HG02885 (cell line): ENCODE results near the gene SDHC.
A peak's percentile ranks its signal among the peaks of the same experiment; 100 is the strongest.

ENCODE experiments used
- ATAC-seq: cut with Tn5 transposase; IDR thresholded peaks from one replicate; pipeline ENCODE4 v1.9.1; 2021; ENCODE audit warnings: mild to moderate bottlenecking; ENCODE audit not compliant: unreplicated experiment, poor library complexity

SDHC gene, protein sequence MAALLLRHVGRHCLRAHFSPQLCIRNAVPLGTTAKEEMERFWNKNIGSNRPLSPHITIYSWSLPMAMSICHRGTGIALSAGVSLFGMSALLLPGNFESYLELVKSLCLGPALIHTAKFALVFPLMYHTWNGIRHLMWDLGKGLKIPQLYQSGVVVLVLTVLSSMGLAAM

DNA sequence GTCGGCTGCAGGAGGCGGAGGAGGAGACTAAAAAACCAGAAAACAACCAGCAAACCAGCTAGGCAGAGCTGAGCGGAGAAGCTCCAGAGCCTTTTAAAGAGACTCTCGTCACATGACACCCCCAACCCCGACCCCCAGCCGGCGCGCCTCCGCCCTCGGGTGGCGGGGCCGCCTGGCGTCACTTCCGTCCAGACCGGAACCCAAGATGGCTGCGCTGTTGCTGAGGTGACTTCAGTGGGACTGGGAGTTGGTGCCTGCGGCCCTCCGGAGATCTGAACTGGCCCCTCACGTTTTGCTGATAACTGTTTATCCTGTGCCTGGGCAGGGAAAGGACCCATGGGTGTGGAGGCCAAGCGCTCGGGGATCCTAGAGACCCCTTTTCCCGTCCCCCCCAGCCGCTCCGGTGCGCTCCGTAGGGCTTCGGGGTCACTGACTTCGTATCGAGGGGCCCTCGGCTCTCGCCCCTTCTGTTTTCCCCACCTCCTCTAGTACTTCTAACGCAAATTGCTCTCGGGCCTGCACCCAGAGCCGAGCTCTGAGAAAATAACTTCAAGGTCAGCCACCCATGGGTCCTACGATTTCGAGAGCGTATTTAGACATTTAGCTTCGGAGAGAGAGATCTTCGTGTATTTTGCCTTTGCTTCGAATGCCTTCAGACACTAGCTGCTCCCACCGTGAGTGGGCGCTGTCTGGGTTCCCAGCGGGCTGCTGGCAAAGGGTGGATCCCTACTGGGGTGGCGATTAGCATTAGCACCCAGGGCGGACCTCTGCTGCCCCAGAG is at the start of gene SDHC:
Gene SDHC, plus strand, starts transcription at position 181 of the 781 bp plus-strand sequence. Its CDS starts 25 bp downstream, at position 206.
- ATAC-seq = peak; percentile 99

DNA sequence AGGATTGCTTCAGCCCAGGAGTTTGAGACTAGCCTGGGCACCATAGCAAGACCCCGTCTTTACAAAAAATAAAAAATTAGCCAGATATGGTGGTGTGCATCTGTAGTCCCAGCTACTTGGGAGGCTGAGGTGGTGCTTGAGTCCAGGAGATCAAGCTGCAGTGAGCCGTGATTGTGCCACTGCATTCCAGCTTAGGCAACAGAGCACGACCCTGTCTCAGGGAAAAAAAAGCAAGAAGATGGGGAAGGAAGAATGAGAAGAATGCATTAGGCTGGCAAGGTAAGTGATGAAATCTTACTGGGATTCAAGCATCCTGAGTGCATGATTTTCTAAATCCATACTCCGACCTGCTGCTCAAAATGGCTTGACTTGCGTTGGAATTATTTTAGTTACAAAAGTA is 48.9 kb upstream of the SDHC start:
- no peak for ATAC-seq

DNA sequence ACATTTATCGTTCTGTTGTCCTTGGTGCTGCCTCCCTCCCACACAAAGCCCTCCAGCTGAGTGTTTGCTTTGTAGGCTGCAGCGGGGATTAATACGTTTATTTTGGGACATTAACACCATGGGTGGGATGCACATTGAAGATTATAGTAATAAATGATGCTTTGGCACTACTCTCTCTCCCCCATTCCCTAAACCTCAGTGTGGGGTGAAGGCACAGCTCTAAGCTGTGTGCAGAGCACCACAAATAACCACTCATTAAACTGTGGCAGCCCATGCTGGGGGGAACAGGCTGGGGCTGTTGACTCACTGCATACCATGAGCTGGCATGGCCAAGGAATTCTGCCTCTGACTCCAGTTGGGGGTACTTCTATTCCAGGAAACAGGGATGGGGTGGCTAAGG is 48.0 kb upstream of the SDHC start:
- ATAC-seq = no peak

DNA sequence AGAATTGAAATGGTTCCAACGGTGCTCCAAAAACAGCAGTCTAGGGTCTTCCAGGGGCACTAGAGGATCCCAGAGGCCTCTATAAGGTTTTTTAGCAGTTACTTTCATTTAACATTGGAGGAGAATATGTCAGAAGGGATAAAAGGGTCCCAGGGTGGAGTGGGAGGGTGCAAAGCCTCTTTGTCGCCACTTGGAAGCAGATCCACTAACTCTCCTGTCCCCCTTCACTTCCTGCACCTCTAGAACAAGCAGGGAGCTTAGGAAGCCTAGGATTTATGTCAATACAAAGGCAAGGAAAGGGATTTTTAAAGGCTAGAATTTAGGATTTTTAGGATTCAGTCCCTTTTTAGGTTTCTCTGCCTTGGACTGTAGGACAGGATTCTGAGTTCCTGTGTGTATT is 47.3 kb upstream of the SDHC start:
- ATAC-seq = no peak

DNA sequence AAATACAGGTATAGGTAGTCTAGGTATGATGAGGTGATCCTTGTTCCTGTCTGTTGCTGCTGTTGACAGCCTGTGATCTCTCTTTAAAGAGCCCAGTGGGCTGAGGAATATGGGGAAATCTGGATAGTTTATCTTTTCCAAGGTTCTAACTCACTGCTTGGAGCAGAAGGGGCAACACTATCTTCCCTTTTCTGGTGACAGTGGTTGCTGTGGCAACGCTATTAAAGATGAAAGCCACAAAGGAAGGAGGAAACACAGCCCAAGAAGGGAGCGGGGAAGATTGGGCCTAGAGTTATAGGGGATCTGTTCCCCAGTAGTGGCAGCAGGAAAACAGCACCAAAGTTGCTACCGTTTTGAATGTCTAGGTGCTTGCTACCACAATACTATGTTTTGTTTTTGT is 46.9 kb upstream of the SDHC start:
- ATAC-seq = no peak

DNA sequence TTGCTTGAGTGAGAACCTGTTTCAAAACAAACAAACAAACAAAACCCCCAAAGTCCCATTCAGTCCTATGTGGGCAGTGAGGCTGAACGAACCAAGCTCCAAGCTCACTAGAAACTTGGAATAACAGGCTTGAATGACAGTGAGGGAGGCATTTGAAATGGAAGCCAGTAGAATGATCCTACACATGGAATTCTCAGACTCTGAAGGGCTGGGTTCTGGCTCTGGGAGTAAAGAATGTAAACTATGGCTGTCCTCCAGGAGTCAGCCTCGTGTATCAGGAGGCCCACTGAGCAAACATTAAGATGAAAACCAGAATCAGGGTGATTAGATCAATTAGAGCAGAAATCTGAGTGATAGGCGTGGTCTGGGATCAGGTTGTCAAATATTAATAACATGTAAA is 40.8 kb upstream of the SDHC start:
- no peak for ATAC-seq

DNA sequence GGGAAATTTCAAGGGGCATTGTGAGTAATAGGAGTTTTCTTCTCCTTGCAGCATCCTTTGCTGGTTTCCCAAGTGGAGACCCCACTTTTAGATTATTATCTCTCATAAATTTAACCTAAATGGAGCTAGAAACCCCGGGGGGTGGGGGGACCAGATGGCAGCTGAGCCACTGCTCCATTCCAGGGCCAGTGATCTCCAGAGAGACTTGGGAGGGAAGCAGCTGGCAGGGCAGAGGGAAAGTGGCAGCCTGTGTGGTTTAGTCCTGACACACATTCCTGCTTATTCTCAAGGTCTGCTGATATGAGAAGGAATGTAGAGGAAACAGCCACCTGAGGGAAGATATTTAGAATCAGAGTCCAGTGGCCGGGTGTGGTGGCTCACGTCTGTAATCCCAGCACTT is 39.3 kb upstream of the SDHC start:
- ATAC-seq = no peak

DNA sequence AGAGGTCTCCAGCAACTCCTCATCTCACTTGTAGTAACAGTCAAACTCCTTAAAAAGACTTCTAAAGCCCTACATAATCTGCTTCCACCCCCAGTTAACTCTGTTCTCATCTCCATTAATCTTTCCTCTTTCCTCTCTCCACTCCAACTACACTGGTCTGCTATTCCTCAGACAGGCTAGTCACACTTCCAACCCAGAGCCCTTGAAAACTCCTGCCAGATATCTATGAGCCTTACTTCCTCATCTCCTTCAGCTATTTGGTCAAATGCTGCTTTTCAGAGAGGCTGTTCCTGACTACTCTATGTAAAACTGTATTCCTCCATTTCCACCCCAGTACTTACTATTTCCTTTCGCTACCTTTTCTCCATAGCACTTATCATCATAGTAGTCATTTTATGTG is 31.2 kb upstream of the SDHC start:
- no peak for ATAC-seq

DNA sequence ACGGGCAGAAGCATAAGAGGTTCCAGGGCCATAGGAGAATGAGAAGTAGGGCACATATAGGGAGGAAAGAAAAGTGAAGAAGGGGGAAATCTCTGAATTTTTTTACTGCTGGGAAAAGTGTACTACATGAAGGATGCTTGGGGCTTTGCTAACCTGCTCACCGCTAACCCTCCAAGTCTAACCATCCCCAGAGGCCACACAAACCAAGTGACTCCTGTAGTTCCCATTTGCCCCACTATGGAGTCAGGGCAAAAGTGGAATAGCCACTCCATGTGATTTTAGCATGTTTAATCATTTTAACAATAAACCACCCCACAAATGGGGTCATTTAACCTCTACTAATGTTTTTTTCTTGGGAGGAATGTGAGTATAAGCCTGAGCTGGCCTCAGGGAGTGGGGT is 29.1 kb upstream of the SDHC start:
- no peak for ATAC-seq

DNA sequence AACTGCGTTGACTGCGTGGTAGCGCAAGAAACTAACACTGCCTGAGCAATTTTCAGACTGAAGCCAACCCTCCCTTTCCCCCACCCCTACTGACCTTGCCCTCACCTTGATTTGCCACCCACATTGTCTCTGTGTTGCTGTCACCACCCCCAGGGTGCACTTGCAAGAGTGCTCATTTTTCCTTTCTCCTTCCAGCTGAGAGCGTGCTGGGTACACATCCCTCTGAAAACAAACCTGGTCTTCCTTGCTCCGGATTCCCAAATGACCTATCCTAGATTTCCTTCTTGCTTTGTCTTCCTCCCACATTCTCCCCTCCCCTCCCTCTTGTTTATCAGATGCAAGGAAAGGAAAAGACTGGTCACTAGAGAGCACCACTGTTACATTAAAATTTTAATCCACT is 28.7 kb upstream of the SDHC start:
- no peak for ATAC-seq

DNA sequence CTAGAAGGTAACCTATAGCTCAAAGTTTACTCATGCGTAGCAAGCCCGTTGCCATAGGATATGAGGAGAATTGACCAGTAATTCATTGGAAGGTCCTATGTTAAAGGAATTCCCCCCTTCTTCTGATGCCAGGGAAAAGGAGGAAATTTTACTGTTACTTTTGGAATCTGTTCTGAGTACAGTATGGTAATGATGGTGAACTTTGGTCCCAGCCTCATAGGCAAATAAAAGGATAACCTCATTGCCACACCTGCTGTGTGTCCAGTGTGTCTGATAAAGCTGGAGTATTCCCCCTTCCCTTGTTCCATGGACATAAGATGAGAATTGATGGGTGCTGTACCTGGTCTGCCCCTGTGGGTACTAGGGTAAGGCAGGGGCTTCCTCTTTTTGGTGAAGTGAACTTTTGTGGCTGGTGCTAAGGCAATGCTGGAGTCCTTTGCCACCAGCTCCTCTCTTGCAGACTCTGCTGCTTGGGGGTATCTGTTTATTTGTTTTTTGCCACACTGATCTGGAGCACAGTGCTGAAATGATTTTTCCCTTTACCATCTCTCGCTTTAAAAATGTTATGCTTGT is 26.6 kb upstream of the SDHC start:
- no peak for ATAC-seq

DNA sequence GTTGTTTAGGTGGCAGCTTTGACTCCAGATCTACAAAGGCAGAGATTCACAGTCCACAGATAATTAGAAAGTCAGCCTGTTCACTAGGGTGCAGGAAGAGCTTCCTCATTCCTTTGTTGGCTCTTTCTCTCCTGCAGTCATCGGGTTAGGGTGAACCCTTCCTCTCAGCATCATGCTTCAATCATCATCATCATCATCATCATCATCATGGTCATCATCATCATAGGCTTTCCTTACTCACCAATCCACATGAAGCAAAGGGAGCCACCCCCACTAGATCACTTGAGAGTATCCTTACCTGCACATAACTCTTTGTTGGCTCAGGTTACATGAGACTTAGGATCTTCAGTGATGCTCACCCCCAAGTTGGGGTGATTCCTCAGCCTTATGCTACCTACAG is 23.4 kb upstream of the SDHC start:
- ATAC-seq = no peak

DNA sequence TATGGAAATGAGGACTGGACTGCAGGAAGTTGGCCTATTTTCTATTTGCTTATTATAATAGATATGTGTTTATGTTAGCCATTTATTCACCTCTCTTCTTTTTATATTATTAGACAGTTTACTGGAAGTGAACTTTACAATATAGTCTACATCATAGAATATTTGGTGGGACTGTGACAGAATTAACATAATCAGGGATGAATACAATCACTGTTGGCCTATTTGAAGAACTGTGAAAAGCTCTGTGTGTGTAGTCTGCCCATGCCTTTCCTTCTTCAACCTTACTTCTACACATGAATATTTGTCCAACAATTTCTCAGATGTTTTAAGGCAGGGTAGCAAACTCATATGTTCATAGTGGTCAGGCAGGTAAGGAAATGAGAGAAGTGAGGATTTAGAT is 16.8 kb upstream of the SDHC start:
- no peak for ATAC-seq

DNA sequence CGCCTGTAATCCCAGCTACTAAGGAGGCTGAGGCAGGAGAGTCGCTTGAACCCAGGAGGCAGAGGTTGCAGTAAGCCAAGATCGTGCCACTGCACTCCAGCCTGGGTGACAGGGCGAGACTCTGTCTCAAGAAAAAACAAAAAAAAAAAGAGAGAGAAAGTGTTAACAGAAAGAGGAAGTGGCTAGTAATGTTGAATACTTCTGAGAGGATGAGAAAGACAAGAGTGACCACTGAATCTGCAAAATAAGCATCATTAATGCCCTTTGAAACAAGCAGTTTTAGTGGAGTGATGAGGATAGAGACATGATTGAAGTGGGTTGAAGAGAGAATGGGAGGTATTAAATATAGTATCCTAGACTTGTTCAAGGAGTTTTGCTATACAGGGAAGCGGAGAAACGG is 16.1 kb upstream of the SDHC start:
- no peak for ATAC-seq

DNA sequence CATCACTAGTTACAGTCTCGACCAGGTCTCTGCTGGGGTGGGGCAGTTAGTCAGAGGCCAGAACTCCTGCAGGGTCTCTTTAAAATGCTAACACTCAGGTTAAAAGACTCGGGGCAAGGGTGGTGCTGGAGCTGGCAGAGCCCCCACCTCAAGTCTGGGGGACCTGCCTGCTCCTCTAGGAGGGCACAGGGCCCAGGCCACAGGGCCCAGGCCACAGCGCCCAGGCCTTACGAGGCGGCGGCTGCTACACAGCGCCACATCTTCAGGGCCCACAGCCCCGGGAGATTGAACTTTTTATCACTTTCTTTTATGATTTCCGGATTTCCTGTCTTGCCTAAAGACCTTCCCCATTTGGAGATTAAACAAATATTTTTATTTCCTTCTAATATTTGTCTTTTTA is 14.8 kb upstream of the SDHC start:
- ATAC-seq = no peak

DNA sequence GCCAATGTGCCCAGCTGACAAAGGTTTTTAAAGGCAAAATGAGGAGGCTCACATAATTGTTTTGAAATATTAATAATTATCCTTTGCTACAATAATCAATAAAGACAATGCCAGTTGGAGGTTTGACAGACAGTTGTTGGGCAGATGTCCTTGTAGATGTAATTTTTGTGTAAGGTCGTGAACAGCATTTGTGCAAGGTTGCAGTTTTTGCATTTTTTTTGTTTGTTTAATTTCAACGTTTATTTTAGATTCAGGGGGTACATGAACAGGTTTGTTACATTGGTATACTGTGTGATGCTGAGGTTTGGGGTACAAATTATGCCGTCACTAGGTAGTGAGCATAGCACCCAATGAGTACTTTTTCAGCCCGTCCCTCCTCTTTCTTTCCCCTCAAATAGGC is 13.7 kb upstream of the SDHC start:
- ATAC-seq = no peak

DNA sequence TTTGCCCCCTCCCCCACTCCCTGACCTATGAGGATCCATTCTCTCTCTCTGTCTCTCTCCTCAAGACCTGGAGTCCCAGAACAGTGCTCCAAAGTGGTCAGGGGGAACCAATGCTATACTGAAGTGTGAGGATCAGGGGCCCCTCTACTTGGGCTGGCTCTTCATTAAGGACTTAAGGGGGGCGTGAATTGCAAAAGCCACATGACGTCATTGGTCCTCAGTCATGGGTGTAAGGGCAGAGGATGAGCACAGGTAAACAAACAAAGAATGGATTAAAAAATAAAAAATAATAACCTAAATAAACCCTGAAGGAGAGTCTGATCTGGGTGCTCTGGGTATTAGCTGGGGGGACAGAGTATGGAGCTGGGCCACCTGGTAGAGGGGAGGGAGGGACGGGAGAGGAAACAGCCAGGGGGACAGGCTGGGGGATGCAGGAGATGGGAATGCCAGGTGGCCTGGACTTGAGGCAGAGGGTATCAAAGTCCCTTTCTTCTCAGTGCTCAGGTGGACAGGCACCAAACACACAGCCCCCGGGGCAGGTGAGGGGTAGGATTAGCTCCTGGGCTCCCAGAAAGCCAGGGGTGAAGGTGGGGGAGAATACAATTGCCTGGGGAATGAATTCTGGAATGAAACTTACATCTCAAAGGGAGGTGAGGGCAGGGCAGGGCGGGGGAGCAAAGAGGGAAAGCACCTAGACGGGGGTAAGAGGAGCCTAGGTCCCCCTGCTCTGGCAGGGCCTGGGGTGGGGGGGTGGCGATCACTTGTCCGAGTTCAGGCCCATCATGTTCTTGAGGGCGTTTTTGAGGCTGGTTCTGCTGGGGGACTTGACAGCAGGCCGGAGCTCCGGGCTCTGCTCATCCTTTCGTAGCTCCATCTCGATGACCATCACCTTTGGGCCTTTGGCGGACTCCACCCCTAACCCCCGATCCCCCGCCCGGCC is 9.0 kb upstream of the SDHC start:
- no peak for ATAC-seq

DNA sequence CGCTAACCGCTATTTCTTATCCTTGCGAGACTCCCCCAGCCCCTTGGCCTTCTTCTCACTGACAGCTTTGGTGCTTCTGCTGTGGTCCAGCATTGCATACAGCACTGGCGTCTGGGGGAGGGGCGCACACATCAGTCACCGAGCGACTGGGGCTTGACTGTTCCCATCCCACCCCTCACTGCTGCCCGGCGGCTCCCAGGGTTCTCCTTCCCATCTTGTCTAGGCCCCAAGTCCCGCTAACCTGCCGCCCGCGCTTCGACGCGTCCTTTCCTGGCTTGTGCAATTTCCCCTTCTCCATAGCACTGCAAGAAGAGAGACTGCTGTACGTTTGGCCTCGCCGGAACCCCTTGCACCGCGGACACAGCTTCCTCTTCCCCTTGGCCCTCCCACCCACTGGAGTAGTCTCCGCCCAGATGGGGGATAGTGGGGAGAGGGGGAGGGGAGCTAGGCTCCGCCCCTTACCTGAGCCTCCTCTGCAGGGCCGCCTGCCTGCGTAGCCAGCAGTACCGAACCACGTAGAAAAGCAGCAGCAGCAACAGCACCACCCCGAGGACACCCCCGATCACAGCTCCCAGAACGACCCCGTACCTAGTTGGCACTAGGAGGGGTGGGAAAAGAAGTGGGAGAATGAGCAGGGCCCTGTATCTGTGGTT is 8.2 kb upstream of the SDHC start:
- ATAC-seq = peak; percentile 75

DNA sequence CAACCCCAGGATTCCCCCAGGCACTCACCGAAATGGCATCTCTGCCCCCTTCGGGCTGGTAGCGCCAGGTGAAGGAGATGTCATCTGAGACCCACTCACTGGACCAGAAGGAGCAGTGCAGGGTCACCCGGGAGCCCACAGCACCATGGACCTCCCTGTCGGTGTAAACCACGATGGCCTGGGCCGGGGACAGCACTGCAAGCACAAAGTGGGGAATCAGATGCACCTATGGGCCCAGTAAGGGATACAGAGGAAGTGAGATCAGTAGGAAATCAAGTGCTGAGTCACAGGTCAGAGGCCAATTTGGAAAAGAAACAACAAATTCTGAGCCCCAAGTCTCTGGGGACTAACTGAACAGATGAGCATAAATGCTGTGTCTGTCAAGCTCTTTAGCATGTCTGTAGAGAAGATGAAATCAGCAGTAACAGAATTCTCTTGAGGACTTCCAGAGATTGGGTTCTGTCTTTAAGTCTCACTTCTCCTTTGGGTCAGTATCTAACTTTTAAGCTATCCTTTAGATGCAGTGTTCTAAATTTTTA is 6.9 kb upstream of the SDHC start:
- ATAC-seq = no peak
